ENCODE measurements around the gene EEF1A2.

GRCh38 chr20:63529861-63530787, 31.2 kb upstream of the EEF1A2 start:
- TF ChIP-seq, protein P1, sequence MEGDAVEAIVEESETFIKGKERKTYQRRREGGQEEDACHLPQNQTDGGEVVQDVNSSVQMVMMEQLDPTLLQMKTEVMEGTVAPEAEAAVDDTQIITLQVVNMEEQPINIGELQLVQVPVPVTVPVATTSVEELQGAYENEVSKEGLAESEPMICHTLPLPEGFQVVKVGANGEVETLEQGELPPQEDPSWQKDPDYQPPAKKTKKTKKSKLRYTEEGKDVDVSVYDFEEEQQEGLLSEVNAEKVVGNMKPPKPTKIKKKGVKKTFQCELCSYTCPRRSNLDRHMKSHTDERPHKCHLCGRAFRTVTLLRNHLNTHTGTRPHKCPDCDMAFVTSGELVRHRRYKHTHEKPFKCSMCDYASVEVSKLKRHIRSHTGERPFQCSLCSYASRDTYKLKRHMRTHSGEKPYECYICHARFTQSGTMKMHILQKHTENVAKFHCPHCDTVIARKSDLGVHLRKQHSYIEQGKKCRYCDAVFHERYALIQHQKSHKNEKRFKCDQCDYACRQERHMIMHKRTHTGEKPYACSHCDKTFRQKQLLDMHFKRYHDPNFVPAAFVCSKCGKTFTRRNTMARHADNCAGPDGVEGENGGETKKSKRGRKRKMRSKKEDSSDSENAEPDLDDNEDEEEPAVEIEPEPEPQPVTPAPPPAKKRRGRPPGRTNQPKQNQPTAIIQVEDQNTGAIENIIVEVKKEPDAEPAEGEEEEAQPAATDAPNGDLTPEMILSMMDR (IDR thresholded peaks at IDR 0.05; ENCODE audit: low read depth, low read length, poor library complexity, severe bottlenecking) = no peak
- no peak for TF ChIP-seq EZH2phosphoT487 (IDR thresholded peaks at IDR 0.05; ENCODE audit: borderline replicate concordance, low read length)
